IMR-90 (cell line): Measurements from ENCODE around the gene MCTP1. TPM values are rescaled to one million over a fixed set of nuclear protein-coding genes. Genes with fewer than 3 reads are reported as not detected.

Source experiments
- ATAC-seq: fragments of 200-7000 bp; cut with Tn5 transposase; 2 replicates; pipeline ENCODE4 v1.9.1; 2020; ENCODE audit warnings: low read depth, mild to moderate bottlenecking, moderate library complexity
- BruUV-seq: library from RNA; stranded (reverse); fragments of 400-500 nt; replicated peaks from 2 replicates; lab custom pipeline; 2021; lab: Mats Ljungman, UMichigan
- CTCF ChIA-PET: fragments of 300-600 bp; formaldehyde crosslinking; extraction: SDS; loops from one replicate; lab custom pipeline; 2021; ENCODE audit warnings: antibody characterized with exemption; lab: Yijun Ruan, JAX
- POLR2A ChIA-PET: fragments of 300-600 bp; sonication (Branson Sonifier 250); formaldehyde crosslinking; loops from one replicate; lab custom pipeline; 2022; ENCODE audit warnings: antibody characterized with exemption; ENCODE audit not compliant: unreplicated experiment; lab: Charles Lee
- DNase-seq: peaks from one replicate; pipeline ENCODE4 v3.0.0; 2013
- H2AFZ ChIP-seq: replicated peaks from 2 replicates; pipeline ENCODE3; 2013; ENCODE audit warnings: low read length, mild to moderate bottlenecking; ENCODE audit not compliant: poor library complexity
- H2AK5ac ChIP-seq: 2 replicates; pipeline ENCODE4 v1.6.1; 2013; ENCODE audit warnings: low read depth, low read length, inconsistent platforms
- H2AK9ac ChIP-seq: replicated peaks from 2 replicates; pipeline ENCODE3; 2013; ENCODE audit warnings: mild to moderate bottlenecking, low read depth, low read length, moderate library complexity; ENCODE audit not compliant: poor library complexity
- H2BK120ac ChIP-seq: 2 replicates; pipeline ENCODE4 v1.6.1; 2013; ENCODE audit warnings: low read depth, low read length, inconsistent platforms
- H2BK15ac ChIP-seq: 3 replicates; pipeline ENCODE4 v1.6.1; 2013; ENCODE audit warnings: low read depth, low read length, inconsistent platforms
- H2BK20ac ChIP-seq: 2 replicates; pipeline ENCODE4 v1.6.1; 2013; ENCODE audit warnings: low read depth, mild to moderate bottlenecking, inconsistent platforms, low read length, moderate library complexity
- H2BK5ac ChIP-seq: 2 replicates; pipeline ENCODE4 v1.6.1; 2013; ENCODE audit warnings: mild to moderate bottlenecking, low read depth, low read length, inconsistent platforms; ENCODE audit not compliant: poor library complexity, severe bottlenecking
- H3K14ac ChIP-seq: replicated peaks from 2 replicates; pipeline ENCODE4 v1.6.1; 2013; ENCODE audit warnings: low read depth, low read length, inconsistent platforms
- H3K18ac ChIP-seq: 2 replicates; pipeline ENCODE4 v1.6.1; 2013; ENCODE audit warnings: low read depth, low read length, control low read depth
- H3K23ac ChIP-seq: 2 replicates; pipeline ENCODE4 v1.6.1; 2013; ENCODE audit warnings: low read depth, low read length, inconsistent platforms
- H3K27ac ChIP-seq: 2 replicates; pipeline ENCODE4 v1.5.1; 2013; ENCODE audit warnings: mild to moderate bottlenecking, control low read depth, low read length; ENCODE audit not compliant: insufficient read depth
- H3K27me3 ChIP-seq: 2 replicates; pipeline ENCODE4 v1.6.1; 2013; ENCODE audit warnings: low read length; ENCODE audit not compliant: control insufficient read depth, insufficient read depth
- H3K36me3 ChIP-seq: 2 replicates; pipeline ENCODE4 v1.6.1; 2013; ENCODE audit warnings: low read length, mixed read lengths; ENCODE audit not compliant: control insufficient read depth, insufficient read depth
- H3K4ac ChIP-seq: 2 replicates; pipeline ENCODE4 v1.6.1; 2013; ENCODE audit warnings: low read depth, low read length, inconsistent platforms
- H3K4me1 ChIP-seq: 2 replicates; pipeline ENCODE4 v1.6.1; 2013; ENCODE audit warnings: low read length, mixed read lengths; ENCODE audit not compliant: control insufficient read depth, insufficient read depth
- H3K4me2 ChIP-seq: 2 replicates; pipeline ENCODE4 v1.6.1; 2013; ENCODE audit warnings: low read depth, mild to moderate bottlenecking, control low read depth, low read length, moderate library complexity
- H3K4me3 ChIP-seq: 2 replicates; pipeline ENCODE4 v1.5.1; 2013; ENCODE audit warnings: low read depth, mild to moderate bottlenecking, control low read depth, low read length, moderate library complexity; ENCODE audit not compliant: insufficient read depth
- H3K56ac ChIP-seq: 2 replicates; pipeline ENCODE4 v1.6.1; 2013; ENCODE audit warnings: low read length, inconsistent platforms; ENCODE audit not compliant: insufficient read depth; ENCODE audit errors: extremely low read depth
- H3K79me1 ChIP-seq, 2 experiments: 2 replicates each; pipeline ENCODE4 v1.6.1; 2013; ENCODE audit warnings: low read length in 2 of 2, inconsistent platforms in 1 of 2, low read depth in 1 of 2
- H3K9ac ChIP-seq: 2 replicates; pipeline ENCODE4 v1.6.1; 2013; ENCODE audit warnings: low read depth, low read length, control low read depth
- H3K9me1 ChIP-seq: 2 replicates; pipeline ENCODE4 v1.6.1; 2013; ENCODE audit warnings: low read length, inconsistent platforms; ENCODE audit not compliant: insufficient read depth
- H3K9me3 ChIP-seq: 2 replicates; pipeline ENCODE4 v1.6.1; 2013; ENCODE audit warnings: low read length; ENCODE audit not compliant: control insufficient read depth, insufficient read depth
- H4K20me1 ChIP-seq: 2 replicates; pipeline ENCODE4 v1.6.1; 2013; ENCODE audit warnings: low read length, inconsistent platforms; ENCODE audit not compliant: insufficient read depth
- H4K5ac ChIP-seq: 2 replicates; pipeline ENCODE4 v1.6.1; 2013; ENCODE audit warnings: mild to moderate bottlenecking, low read depth, low read length, control low read depth
- H4K8ac ChIP-seq, 2 experiments: 2 replicates each; pipeline ENCODE4 v1.6.1; 2013; ENCODE audit warnings: low read depth in 2 of 2, low read length in 2 of 2, control low read depth in 1 of 2, inconsistent platforms in 1 of 2
- H4K91ac ChIP-seq: 2 replicates; pipeline ENCODE4 v1.6.1; 2013; ENCODE audit warnings: low read depth, low read length, inconsistent platforms; ENCODE audit not compliant: insufficient read depth
- BHLHE40 ChIP-seq: fragments of 150-350 bp; IDR thresholded peaks from 2 replicates; pipeline ENCODE4 v1.6.1; 2016; ENCODE audit warnings: mild to moderate bottlenecking, low read depth, low read length
- MAFK ChIP-seq: IDR thresholded peaks from 2 replicates; pipeline ENCODE4 v1.6.1; 2012; ENCODE audit warnings: low read depth, low read length, improper control_type of control experiment
- MAZ ChIP-seq: IDR thresholded peaks from 2 replicates; pipeline ENCODE4 v1.6.1; 2012; ENCODE audit warnings: low read depth, mild to moderate bottlenecking, low read length, improper control_type of control experiment, moderate library complexity, borderline replicate concordance
- RFX5 ChIP-seq: IDR thresholded peaks from 2 replicates; pipeline ENCODE4 v1.8.0; 2012; ENCODE audit warnings: low read depth, mild to moderate bottlenecking, low read length, moderate library complexity
- WGBS, 2 experiments: methylation state at CpG; one replicate each; pipeline versions ENCODE4 v1.1.5 to v1.1.7; 2013; ENCODE audit warnings: missing lambda C conversion rate in 2 of 2; ENCODE audit not compliant: insufficient read length in 1 of 2; ENCODE audit errors: extremely low coverage in 2 of 2; 5-methylcytosine and 5-hydroxymethylcytosine counted together
- dilution Hi-C: fragments of 300-500 bp; cut with HindIII; formaldehyde crosslinking; loops from one replicate; pipeline ENCODE4 v1.14.3; 2018; ENCODE audit warnings: low sequenced_read_pairs; ENCODE audit not compliant: unreplicated experiment
- in situ Hi-C: fragments of 300-500 bp; cut with MboI; formaldehyde crosslinking; loops from 3 replicates; pipeline ENCODE4 v1.14.3; 2019; ENCODE audit warnings: low sequenced_read_pairs, inconsistent platforms, mixed read lengths
- intact Hi-C: fragments of 100-400 bp; cut with micrococcal nuclease; formaldehyde crosslinking; loops from 2 replicates; pipeline ENCODE4 v1.10.0; 2022
- polyA plus RNA-seq, 3 experiments: library from polyadenylated mRNA; depleted of rRNA; stranded (reverse); fragments of >200 nt; gene quantifications; 2 replicates each; pipeline ENCODE4 v1.2.3, GENCODE V29; 2012; ENCODE audit warnings: low replicate concordance in 1 of 3
- total RNA-seq: library from RNA; depleted of rRNA; stranded (reverse); fragments of >200 nt; gene quantifications from 2 replicates; pipeline ENCODE4 v1.2.3, GENCODE V29; 2012

The MCTP1 gene
- total and polyA plus RNA-seq, 2 of the 4 experiments (the other 2 are of a cell fraction), result 0.21 TPM; not detected in 1

- no peak overlapping the region for H3K14ac ChIP-seq
These were observed 194.1 kb downstream of the MCTP1 start for GRCh38 chr5:95090774-95091173.

More at GRCh38 chr5:95090774-95091173, 194.1 kb downstream of the MCTP1 start:
- Histone ChIP-seq H3K56ac (no peak overlapping the region), H3K9me3 (no peaks in the 10 kb centered on the region), H2AK9ac (no peak overlapping the region), H4K20me1 (no peaks in the 10 kb centered on the region), H3K9ac (no peak overlapping the region), H3K4me1 (no peaks in the 10 kb centered on the region), H3K36me3 (no peaks in the 10 kb centered on the region), H3K27me3 (no peaks in the 10 kb centered on the region), H3K4me3 (no peak overlapping the region), H4K91ac (no peak overlapping the region), H3K18ac (no peak overlapping the region), H2BK120ac (no peak overlapping the region), H2AK5ac (no peak overlapping the region), H4K8ac (no peak overlapping the region), H3K9me1 (no peaks in the 10 kb centered on the region), H3K4ac (no peak overlapping the region), H3K79me1 (no peaks in the 10 kb centered on the region), H3K23ac (no peak overlapping the region), H2AFZ (no peak overlapping the region), H2BK20ac (no peak overlapping the region), H3K4me2 (no peak overlapping the region), H2BK5ac (no peak overlapping the region), H4K5ac (no peak overlapping the region), H3K27ac (no peak overlapping the region), H2BK15ac (no peak overlapping the region)
- TF ChIP-seq MAFK, result no peak
- no peak for TF ChIP-seq MAZ
- TF ChIP-seq RFX5, result no peak
- TF ChIP-seq BHLHE40, result no peak
- ChIA-PET POLR2A (interaction anchor here (1.4 kb wide), 1 partner anchor 9 kb away, joined by 4 read pairs; no protein-coding TSS in a partner anchor), CTCF (no interaction called here)
- no CpG with 5 or more reads among the region's 2 CpGs for WGBS, 2 experiments
- intact Hi-C loops, result no loop called here
- dilution Hi-C loops, result no loop called here
- no TSS peak for BruUV-seq
- DNase-seq (no peak), ATAC-seq (no peak)
- in situ Hi-C loops, result no loop called here
